ENCODE results near the gene FIZ1.

FIZ1 gene

DNA sequence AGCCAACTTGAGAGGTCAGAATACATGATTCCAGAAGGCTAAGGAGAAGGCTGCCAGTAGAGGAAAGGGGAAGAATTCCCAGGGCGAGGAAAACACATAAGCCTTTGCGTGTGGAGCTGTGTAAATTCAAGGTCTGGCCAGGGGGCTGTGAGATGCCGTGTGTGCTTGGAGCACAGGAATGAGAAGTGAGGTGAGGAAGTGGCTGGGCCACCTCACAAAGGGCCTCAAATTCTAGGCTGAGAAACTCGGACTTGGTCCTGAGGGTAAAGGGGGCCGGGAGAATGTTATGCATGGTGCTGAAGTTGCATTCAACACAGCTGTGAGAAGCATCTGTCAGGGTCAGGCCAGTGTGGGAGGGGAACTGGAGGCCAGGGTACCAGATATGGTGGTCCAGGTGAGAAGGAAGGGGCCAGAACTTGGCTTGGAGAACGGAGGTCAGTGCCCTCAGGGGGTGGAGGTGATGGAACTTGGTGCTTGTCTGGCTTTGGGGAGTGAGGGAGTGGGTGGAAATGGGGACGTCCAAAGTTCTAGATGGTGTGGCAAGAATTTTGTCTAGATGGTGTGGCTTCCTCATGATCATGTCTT lies 36.6 kb upstream of the FIZ1 start:
- H3K4me3 ChIP-seq (ENCODE audit: control insufficient read depth, low read depth, low read length): peak overlapping the region; percentile 99
- no peak for DNase-seq (ENCODE audit: low read depth)
- TF ChIP-seq, protein P1, sequence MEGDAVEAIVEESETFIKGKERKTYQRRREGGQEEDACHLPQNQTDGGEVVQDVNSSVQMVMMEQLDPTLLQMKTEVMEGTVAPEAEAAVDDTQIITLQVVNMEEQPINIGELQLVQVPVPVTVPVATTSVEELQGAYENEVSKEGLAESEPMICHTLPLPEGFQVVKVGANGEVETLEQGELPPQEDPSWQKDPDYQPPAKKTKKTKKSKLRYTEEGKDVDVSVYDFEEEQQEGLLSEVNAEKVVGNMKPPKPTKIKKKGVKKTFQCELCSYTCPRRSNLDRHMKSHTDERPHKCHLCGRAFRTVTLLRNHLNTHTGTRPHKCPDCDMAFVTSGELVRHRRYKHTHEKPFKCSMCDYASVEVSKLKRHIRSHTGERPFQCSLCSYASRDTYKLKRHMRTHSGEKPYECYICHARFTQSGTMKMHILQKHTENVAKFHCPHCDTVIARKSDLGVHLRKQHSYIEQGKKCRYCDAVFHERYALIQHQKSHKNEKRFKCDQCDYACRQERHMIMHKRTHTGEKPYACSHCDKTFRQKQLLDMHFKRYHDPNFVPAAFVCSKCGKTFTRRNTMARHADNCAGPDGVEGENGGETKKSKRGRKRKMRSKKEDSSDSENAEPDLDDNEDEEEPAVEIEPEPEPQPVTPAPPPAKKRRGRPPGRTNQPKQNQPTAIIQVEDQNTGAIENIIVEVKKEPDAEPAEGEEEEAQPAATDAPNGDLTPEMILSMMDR (IDR thresholded peaks at IDR 0.05; ENCODE audit: control insufficient read depth, insufficient read depth, low read depth, low read length, missing control alignments): no peak

DNA sequence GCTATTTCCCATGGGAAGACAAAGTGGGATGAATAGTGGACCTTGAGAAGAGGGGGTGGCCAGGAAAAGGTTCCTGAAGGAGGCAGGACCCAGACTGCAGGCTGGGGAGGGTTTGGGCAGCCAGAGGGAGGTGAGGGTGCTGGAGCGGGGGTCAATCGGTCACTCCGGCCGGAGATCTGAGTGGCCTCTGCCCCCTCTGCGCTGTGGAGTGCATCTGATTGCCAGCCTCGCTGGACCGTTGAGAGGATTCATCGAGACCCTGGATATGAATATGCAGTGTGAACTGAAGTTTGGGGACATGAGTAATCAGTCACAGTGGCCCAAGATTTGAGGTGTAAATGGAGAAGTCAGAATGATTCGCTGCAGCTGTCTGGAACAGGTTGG lies 36.0 kb upstream of the FIZ1 start:
- peak overlapping the region; percentile 99 for H3K4me3 ChIP-seq (ENCODE audit: control insufficient read depth, low read depth, low read length)
- TF ChIP-seq, protein P1 (IDR thresholded peaks at IDR 0.05; ENCODE audit: control insufficient read depth, insufficient read depth, low read depth, low read length, missing control alignments): no peak
- DNase-seq (ENCODE audit: low read depth): no peak

DNA sequence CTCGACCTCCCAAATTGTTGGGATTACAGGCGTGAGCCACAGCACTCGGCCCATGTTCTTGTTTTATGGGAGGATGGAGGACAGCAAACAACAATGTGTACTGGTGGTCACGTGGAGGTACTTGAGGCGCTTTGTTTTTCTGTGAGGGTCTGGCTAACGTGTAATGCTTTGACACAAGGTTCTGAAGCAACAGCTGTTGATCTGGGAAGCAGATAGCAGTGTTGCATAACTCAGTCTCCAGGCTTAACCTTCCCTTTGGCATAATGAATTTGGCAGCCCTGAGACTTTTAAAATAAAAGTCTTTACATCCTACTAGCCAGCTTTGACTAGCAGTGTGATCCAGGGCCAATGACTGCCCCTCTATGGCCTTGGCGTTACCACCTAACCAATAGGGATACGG lies 34.5 kb upstream of the FIZ1 start:
- DNase-seq (ENCODE audit: low read depth): no peak
- TF ChIP-seq, protein P1 (IDR thresholded peaks at IDR 0.05; ENCODE audit: control insufficient read depth, insufficient read depth, low read depth, low read length, missing control alignments): no peak
- no peak overlapping the region for H3K4me3 ChIP-seq (ENCODE audit: control insufficient read depth, low read depth, low read length)

DNA sequence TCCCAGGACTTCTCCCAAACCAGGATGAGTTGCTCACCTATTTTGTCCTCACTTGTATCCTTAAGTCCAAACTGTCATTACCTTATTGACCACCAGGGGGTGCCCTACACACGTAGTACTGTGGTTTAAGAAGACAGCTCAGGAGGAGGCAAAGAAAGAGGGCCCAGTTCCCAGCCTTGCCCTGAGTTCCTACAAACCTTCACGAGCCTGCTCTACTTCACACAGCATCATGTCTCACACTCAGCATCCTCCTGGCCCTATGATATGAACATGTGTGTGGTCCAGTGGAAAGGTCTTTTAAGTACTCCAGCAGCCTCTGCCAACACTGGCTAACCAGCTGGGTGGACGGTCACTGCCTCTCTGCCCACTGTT lies 33.1 kb upstream of the FIZ1 start:
- no peak overlapping the region for H3K4me3 ChIP-seq (ENCODE audit: control insufficient read depth, low read depth, low read length)
- peak; percentile 89 for DNase-seq (ENCODE audit: low read depth)
- TF ChIP-seq, protein P1 (IDR thresholded peaks at IDR 0.05; ENCODE audit: control insufficient read depth, insufficient read depth, low read depth, low read length, missing control alignments): peak; percentile 77

DNA sequence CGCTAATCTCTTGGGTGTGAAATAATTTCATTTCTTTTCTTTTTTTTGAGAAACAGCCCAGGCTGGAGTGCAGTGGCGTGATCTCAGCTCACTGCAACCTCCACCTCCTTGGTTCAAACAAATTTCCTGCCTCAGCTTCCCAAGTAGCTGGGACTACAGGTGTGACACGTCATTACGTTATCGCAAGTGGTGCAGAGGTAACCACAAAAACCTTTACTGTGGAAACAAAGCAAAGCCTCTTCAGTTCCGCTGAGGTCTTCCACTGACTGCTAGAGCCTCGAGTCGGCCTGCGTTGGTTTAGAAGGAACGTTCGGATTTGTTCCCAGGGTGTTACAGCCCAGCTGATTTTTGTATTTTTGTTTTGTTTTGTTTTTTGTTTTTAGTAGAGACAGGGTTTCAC lies 27.0 kb upstream of the FIZ1 start:
- H3K4me3 ChIP-seq (ENCODE audit: control insufficient read depth, low read depth, low read length): no peak overlapping the region
- DNase-seq (ENCODE audit: low read depth): no peak
- TF ChIP-seq, protein P1 (IDR thresholded peaks at IDR 0.05; ENCODE audit: control insufficient read depth, insufficient read depth, low read depth, low read length, missing control alignments): no peak

DNA sequence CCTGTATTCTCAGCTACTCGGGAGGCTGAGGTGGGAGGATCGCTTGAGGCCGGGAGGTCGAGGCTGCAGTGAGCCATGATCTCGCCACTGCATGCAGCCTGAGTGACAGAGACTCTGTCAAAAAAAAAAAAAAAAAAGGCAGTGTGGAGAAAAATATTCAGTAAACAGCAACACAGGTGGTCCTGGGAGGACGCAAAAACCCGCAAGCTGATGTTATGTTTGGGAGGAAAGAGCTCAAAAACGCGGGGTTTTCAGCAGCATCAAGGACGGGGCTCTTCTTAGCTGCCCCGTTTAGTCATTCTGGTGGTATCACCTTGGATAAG lies 25.6 kb upstream of the FIZ1 start:
- DNase-seq (ENCODE audit: low read depth): no peak
- peak overlapping the region; percentile 59 for H3K4me3 ChIP-seq (ENCODE audit: control insufficient read depth, low read depth, low read length)
- TF ChIP-seq, protein P1 (IDR thresholded peaks at IDR 0.05; ENCODE audit: control insufficient read depth, insufficient read depth, low read depth, low read length, missing control alignments): no peak

Measured in AG09309 (cell line).